AML-193 (cell line): ENCODE measurements around the gene DNAJC4.
"Not testable (repeated sequence)": the region's sequence is repeated elsewhere in the genome, so short reads cannot be mapped to it uniquely, and the experiment has no call there.

Experiments
- DNase-seq, 2 experiments: peaks; one replicate each; lab custom pipeline; 2025; lab: John Stamatoyannopoulos, UW

DNAJC4 gene

DNA sequence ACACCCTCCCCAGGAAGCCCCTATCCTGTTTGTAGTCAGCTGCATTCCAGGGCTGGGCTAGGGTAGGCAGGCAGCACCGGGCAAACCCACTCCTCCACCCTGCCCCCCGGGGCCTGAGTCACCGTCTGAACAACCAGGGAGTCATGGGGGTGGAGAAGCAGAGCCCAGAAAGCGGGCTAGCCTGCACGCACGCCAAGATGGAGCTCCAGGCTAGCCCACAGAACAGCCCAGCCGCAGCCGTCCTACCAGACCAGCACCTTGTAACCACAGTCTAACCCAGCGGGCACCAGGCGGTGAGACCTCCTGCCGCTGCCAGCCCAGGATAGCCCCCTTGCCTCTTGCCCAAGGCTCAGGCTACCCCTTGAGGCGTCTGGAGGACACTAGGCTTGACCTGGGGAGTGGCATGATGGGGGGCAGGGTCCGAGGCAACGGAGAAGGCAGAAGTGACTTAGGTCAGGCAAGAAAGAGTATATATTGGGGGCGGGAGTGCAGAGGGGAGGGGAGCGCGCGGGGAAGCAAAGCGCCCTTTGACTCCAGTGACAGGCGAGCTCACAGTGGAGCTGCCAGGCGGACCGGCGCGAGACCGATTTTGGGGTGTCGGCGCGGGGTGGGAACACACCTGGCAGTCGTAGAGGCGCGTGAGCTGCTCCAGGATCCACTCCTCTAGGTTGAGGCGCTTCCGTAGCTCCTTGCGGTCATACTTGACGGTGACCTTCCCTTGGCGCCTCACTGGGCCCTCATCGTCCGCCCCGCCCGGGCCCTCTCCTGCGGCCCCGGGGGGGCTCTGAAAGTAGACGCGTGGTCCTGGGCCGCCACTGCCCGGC, 15.7 kb downstream of the DNAJC4 start:
- DNase-seq: peak in 1 of 2 experiments; percentile 30

DNA sequence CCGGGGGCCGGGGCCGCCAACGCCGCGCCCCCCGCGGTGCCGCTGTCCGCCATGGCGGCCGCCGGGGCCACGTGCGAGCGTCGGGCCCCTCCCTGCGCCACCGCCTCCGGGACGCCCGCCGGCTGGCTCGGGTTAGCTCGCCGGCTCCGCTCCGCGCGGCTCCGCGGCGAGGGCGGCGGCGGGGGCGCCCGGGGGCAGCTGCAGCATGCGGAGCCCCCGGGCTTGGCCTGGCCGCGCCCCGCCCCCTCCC, 16.2 kb downstream of the DNAJC4 start:
- DNase-seq: not testable (repeated sequence)

DNA sequence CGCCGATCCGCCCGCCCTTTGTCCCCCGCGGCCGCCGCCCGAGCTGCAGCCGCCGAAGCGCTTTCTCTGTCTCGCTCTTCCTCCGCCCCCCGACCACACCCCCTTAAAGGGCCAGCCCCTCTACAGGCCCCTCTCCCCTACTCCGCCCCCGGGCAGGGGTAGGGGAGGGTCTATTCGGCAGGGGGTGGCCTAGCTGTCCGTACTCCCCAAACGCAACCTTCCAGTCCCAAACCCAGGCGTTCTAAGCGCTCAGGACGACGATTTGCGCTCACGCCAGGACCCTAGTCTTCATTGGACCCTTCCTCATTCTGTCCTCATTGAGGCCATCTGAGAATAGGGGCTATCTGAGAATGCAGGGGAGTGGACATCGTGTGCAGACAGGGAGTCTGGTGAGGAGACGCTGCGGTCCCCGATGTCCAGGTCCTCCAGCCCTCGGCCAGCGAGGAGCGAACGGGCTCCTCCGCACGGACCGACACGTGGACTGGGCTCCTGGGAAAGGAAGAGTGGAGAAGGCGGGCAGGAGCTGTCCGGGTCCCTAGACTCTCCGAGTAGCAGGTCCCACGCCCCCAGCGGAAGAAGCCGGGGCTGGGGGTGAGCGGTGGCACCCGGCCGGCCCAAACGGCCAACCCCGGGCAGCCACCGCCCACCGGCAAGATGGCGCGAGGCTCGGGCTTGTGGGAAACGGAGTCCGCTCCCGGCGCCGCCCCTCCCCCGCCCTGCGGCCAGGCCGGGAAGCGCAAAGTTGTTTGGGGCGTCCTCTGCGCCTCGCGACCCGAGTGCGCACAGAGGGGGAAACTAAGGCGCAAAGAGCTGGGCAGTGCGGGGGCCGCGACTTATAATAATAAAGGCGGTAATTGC, 16.8 kb downstream of the DNAJC4 start, which contains the start of gene PPP1R14B:
PPP1R14B (minus strand) TSS at position 73 of the 858 bp plus-strand sequence. CDS start 270 bp downstream, outside the sequence.
- peak; percentile 64 to 66 for DNase-seq

DNA sequence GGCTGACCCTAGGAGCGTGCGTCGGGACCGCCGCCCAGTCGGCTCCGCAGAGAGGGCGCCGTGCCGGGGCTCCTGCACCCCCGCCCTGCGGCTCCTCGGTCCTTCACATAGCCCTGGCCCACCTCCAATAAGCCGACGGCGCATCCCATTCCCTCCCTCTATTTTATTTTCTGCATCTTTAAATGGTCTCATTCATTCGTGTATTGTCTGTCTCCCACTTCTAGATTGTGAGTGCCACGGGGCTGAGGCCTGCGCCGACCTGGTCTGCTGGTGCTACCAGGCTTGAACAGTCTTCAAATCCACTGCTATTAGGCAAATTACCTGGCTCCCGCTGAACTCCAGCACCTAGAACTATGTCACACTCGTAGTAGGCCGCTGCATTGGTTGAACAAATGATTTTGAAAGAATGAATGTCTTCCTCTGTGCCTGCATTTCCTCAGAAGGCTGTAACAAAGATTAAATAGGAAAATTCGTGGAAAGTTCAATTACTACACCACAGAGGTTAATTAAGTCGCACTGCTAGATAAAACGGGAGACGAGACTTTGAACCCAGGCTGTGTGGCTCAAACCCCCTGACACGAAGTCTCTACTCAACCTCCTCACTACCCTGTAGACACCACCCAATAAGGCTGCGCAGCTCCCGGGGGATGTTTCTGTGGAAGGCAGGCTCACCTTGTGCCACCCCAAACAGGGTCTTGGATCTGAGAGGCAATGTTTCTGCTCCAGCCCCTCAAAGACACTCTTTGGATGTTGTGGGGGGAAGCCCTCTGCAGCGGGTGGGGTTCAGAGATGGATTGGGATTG, 17.6 kb downstream of the DNAJC4 start:
- DNase-seq: no peak

DNA sequence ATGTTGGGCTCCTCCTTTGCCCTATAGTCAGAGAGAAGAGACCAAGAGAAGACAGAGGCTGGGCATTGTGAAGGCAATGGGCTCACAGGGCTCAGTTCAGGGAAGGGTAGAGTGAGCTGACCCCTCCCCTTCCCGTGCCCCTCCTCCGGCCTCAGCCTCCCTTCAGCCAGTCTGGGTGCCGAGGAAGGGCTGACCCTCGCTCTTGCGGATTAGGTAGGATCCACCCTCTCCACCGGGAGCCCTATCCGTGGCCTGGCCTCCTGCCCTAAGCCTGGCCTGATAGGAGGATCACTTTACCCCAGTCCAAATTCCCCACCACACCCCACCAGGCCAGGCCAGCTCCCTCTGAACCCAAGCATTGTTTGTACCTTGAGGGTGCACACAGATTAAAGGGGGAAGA, 18.2 kb downstream of the DNAJC4 start:
- no peak for DNase-seq

DNA sequence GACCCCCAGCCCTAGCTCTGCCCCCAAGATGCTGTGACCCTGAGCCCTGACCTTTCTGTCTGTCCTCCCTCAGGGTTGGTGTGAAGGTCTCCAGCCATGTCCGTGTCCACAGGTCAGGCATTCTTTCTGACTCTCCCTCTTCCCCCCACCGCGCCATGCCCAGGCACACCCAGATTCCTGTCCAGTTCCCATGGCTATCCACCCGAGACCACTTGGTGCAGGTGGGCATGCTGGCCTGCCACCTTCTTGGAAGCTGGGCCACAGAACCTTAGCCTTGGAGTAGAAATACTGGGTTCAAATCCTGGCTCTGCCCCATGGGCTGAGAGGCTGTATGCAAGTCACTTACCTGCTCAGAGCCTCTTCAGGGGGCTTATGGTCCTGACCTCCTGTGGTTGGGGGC, 18.7 kb downstream of the DNAJC4 start:
- DNase-seq: no peak

DNA sequence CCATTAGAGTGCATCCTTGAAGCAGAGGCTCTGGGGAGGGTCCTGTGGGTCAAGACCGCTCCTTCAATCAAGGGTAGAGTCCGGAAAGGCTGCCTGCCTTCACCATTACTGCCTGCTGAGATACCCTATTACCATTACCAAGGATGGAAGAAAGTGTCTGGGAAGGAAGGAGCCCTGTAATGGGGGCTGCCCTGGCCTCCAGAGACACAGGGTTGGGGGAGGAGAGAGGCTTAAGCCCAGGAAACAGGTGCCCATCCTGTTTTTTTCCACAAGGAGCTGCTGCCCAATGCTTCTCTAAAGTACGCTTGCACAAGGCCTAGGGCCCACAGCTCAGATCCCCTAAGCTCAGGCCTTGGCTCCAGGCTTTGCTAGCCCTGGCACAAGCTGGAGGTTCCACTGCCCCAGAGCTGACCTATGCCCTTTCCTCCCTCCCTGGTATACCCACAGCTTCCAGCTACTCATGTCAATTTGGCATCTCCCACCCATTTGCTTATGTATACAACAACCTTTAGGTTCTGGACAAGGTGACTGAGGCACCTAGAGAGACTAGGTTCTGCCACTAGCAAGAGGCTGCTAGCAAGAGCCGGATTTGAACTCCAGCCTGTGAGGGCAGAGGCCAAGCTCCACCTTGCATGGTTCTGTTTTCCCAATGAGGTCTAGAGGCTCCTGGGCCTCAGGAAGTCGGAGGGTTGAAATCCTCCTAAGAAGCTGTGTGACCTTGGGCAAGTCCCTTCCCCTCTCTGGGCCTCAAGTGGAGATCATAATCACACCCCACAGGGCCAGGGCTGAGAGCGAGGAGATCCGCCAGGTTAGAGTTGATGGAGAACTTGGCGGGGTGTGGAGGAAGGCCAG, 19.4 kb downstream of the DNAJC4 start:
- no peak for DNase-seq

DNA sequence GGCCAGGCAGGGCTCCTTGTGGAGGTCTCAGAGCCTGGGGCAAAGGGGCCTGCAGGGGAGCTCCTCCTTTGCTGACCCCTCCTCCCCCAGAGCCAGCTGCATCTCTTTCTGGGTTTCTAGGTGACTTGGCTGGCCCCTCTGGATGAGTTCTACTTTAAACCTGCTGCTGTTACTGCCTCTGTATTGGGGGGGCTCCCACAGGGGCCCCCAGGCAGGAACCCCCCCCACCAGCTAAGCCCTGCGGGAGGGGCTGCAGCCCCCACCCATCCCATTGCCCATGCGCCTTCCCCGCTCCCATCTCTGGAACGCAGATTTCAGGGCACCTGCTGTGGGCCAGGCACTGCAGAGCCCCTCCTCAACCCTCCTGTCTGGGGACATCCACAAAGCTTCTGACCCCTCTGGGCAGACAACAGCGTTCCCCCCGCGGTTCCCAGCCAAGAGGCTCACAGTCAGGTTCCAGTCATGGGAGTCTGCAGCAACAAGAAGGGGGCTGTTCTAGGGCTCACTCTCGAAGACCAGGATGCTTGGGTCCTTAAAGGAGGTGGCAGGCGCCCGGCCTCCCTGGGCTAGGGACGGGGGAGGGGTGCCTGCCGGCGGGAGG, 20.2 kb downstream of the DNAJC4 start:
- no peak for DNase-seq

DNA sequence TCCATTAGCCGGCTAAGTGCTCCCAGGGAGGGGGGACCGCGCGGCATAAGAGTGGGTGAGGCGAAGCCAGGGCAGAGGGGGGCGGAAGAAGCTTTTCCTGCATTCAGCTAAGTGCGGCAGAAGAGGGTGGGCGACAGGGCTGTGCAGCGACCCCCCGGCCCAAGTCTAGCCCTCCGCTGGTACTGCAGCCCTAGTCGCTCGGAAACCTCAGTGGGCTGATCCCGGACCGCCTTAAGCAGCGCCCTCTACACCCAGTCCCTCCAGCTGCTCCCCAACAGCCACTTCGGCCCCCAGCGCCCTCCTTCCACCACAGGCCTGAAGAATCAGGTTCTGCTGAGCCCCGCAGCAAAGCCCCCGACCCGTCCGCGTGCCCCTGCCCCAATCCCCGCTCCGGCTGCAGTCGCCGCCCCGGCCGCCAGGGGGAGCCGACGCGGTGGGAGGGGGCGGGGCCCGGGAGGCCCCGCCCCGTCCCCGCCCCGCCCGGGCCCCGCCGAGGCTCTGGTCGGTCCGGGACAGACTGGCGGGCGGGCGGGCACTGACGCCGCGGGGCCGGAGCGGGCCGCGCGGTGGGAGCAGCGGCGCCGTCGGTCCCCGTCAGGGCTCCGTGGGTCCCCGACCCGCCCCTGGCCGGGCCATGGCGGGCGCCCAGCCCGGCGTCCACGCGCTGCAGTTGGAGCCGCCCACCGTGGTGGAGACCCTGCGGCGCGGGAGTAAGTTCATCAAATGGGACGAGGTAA, 20.8 kb downstream of the DNAJC4 start, which contains the start of gene PLCB3:
PLCB3 (plus strand) TSS at position 515 of the 737 bp plus-strand sequence; CDS start at position 635, 120 bp downstream.
- DNase-seq: peak; percentile 25 to 46

DNA sequence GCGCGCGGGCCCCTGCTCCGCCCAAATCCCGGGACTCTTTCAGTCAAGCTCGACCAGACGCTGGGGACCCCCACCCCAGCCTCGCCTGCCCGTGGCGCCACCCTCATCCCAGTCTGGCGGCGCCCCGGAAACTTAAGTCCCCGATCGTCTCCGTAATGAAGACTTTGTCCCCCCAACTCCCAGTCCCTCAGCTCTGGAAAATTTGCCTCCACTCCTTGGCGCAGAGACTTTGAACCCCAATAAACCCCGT, 21.3 kb downstream of the DNAJC4 start:
- no peak for DNase-seq

DNA sequence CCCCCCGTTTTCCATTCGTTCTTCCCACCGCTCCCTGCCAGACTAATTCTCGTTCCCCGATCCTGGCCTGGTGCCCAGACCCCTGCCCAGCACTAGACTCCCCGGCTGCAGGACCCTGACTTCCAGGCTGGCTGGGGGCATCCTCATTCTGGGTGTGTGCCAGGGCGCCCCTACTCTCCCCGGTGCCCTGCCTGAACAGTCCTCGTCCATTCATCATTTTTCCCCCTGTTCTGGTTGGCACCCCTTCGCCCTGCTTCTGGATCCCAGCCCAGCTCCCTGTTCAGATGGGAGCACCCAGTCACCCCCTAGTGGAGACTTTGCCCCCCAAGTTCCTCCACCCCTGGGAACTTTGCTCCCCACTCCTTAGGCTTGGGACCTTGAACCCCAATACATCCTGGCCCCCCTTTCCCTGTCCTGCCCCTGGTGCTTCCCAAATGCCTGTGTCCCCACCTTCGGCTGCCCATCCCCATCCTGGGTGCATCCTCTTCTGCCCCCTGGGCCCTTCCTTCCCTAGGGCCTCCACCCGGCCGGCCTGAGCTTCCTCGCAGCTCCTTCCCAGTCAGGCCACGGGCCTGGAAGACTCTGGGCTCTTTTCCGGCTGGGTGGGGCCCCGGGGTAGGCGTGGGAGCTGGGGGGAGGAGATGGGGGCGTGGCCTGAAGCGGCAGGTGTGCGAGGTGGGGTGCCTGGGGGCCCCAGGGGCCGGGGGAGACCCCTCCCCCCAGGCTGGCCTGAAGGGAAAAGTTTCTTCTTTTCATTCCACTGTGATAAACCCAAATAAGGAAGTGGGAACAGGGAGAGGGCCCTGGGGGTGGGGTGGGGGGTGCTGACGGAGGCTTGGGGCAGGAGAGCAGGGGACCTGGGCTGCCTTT, 21.9 kb downstream of the DNAJC4 start:
- DNase-seq: no peak

DNA sequence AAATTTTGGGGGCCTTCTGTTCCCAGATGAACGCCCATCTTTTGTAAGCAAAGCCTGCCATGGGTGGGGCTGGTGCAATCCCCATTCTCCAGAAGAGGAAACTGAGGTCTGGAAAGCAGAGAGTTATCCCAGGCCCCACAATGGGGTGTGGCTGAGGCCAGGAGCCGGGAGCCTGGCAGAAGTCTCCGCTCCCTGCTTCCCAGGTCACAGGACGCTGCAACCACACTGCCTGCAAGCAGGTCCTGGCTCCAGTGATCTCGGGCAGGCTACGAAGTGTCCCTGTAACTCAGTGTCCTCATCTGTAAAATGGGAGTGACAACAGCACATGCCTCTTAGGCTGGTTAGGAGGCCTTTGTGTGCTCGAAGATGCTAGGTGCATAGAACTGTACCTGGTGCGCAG, 22.7 kb downstream of the DNAJC4 start:
- no peak for DNase-seq

DNA sequence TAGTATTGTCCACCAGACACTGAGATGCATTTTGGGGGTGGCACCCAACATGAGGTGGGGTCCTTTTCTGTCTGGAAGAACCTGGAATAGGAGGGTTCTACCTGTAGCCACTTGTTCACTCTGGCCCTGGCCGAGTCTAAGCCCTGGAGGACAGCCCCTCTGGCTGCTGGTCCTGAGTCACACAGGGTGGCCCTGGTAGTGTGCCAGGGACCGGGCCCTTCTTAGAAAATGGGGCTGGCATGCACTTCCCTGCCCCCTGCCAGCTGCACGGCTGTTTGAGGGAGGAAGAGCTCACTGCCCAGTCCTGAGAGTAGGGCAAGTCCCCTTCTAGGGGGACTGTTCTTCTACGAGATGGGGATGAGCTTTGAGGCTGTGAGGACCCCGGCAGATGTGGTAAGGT, 23.1 kb downstream of the DNAJC4 start:
- DNase-seq: no peak

DNA sequence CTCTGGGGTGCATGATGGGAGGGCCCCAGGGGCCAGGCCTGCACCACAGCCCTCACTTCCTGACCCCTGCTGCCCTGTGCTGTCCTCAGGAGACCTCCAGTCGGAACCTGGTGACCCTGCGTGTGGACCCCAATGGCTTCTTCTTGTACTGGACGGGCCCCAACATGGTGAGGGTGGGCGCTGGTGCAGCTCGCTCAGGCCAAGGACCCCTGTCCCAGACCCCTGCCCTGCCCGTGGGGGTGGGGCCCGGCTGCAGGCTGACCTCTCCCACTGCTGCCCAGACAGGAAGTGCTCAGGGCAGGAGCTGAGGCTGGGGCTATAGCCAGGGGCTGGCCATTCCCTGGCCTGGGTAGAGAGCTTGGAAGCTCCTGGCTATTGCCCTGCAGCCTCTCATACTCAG, 24.0 kb downstream of the DNAJC4 start:
- DNase-seq: no peak

DNA sequence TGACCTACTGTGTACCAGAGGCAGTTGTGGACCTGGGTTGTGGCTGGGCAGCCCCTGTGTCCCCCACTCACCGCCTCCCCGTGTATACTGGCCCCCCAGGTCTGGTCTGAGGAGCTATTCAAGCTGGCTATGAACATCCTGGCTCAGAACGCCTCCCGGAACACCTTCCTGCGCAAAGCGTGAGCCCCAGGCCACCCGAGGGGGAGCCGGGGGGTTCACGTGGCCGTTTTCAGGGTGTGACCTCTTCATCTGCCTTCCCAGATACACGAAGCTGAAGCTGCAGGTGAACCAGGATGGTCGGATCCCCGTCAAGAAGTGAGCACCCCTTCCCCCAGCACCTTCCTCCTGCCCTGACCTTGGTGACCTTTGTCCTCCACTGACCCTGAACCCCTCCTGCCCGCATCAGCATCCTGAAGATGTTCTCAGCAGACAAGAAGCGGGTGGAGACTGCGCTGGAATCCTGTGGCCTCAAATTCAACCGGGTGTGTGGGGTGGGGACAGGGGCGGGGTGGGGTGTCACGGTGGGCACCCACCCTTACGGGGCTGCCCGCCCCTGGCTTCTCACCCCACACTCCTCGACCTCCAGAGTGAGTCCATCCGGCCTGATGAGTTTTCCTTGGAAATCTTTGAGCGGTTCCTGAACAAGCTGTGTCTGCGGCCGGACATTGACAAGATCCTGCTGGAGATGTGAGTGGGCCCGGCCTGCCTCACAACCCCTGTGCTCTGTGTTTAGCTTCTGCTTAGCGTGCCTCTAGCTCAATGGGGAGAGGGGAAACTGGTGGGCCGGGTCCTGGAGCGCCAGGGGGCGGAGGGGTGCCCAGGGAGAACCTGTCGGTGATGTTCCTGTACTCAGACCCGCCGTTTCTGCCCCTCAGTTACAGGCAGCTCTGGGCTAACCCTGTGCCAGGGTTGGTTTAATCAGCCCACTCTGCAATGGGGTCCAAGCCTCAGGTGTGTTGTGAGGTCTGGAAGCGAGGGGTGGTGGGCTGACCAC, 25.1 kb downstream of the DNAJC4 start:
- DNase-seq: no peak

DNA sequence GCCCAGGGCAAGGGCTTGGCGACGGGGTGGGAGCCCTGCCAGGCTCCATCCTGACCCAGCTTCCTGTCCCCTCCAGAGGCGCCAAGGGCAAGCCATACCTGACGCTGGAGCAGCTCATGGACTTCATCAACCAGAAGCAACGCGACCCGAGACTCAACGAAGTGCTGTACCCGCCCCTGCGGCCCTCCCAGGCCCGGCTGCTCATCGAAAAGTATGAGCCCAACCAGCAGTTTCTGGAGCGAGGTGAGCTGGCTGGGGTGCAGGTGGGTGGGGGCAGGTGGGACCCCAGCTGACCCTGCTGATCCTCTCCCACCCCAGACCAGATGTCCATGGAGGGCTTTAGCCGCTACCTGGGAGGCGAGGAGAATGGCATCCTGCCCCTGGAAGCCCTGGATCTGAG, 26.0 kb downstream of the DNAJC4 start:
- DNase-seq: no peak

DNA sequence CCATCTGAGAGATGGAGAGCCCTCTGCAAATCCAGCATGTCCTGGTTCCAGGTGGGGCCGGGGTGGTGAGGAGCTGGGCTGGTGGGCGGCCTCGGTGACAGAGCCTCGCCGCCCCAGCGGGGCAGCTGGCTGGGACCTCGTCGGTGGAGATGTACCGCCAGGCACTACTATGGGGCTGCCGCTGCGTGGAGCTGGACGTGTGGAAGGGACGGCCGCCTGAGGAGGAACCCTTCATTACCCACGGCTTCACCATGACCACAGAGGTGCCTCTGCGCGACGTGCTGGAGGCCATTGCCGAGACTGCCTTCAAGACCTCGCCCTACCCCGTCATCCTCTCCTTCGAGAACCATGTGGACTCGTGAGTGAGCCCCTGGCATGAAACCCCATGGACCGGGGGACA, 28.0 kb downstream of the DNAJC4 start:
- DNase-seq: no peak

DNA sequence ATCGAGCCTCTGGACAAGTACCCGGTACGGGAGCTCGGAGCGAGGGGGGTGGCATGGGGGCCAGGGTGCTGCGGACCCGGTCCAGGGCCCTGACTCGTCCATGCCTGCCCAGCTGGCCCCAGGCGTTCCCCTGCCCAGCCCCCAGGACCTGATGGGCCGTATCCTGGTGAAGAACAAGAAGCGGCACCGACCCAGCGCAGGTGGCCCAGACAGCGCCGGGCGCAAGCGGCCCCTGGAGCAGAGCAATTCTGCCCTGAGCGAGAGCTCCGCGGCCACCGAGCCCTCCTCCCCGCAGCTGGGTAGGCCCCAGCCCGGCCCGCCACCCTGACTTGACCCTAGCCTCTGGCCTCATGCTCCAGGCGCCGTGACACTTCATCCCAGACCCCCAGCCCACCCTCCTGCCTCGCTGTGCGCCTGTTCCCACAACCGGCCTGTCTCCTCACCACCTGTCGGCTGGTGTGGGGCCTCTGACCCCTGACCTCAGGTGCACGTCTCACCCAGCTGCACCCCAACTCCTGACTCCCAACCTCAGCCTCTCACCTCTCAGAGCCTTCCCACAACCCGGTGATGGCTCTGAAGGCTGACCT, 28.7 kb downstream of the DNAJC4 start:
- DNase-seq: no peak
